ENCODE data around the gene KLHDC2. TPM values are rescaled to one million over a fixed set of nuclear protein-coding genes. Genes with fewer than 3 reads are reported as not detected.

Gene KLHDC2
- total RNA-seq, 1 experiment from 2014 or later, result 26.4 TPM

DNA sequence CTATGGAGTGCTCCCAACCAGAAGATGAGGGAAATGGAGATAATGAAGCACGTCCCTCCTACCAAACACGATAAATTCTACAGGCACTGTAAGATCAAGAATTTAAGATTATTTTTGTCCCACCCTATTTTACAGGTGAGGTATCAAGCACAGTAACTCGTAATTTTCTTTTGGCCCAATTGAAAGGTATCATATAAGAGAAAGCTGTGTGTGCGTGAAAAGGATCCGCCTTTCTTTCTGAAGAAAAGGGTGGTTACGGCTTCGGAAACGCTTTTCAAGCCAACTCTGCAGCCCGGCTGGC lies 733 bp upstream of the KLHDC2 start:
- Histone ChIP-seq H2AFZ (ENCODE audit: low read depth, low read length, poor library complexity, severe bottlenecking) (peak overlapping the region; percentile 95), H3K27ac (ENCODE audit: low read depth, low read length) (peak overlapping the region; percentile 95), H3K9me3 (ENCODE audit: control insufficient read depth in 1 of 2, insufficient read depth in 1 of 2, low read depth in 1 of 2, low read length in 2 of 2) (no peaks in the 10 kb centered on the region), H3K4me3 (replicated peaks in 1 of 2; ENCODE audit: low read depth in 1 of 2, low read length in 2 of 2) (peak overlapping the region; percentile 74 to 99), H3K79me2 (ENCODE audit: insufficient read depth, low read length) (peaks cover 17% of the 10 kb centered on the region; the same call in 1 of the 2 replicates), H3K9me2 (ENCODE audit: insufficient read depth) (no peaks in the 10 kb centered on the region), H3K36me3 (ENCODE audit: control insufficient read depth in 1 of 2, insufficient read depth in 2 of 2, low read length in 2 of 2) (no peaks in the 10 kb centered on the region), H3K9ac (ENCODE audit: low read length) (peak overlapping the region; percentile 96), H3K27me3 (ENCODE audit: insufficient read depth, low read length) (no peaks in the 10 kb centered on the region), H3K4me2 (ENCODE audit: low read length) (peak overlapping the region; percentile 97), H4K20me1 (ENCODE audit: insufficient read depth) (no peaks in the 10 kb centered on the region), H3K4me1 (ENCODE audit: control insufficient read depth in 1 of 2, insufficient read depth in 2 of 2, low read length in 2 of 2) (peaks cover 13 to 32% of the 10 kb centered on the region in 2 experiments)
- no peak for ATAC-seq
- no peak for TF ChIP-seq RAD21 (IDR thresholded peaks at IDR 0.05; ENCODE audit: low read depth)
- peak; percentile 15 for TF ChIP-seq POLR2A (IDR thresholded peaks at IDR 0.05; ENCODE audit: borderline replicate concordance, extremely low read depth, insufficient read depth, insufficient read length)
- TF ChIP-seq SIN3A (IDR thresholded peaks at IDR 0.05; ENCODE audit: low read depth), result no peak
- no peak for TF ChIP-seq ZNF274 (IDR thresholded peaks at IDR 0.05; ENCODE audit: low read depth, low read length)
- TF ChIP-seq CBX3 (IDR thresholded peaks at IDR 0.05; ENCODE audit: low read depth), result no peak
- no peak for TF ChIP-seq TCF7L2 (IDR thresholded peaks at IDR 0.05; ENCODE audit: borderline replicate concordance, extremely low read depth, insufficient read depth, insufficient read length)
- intact Hi-C loops (cut with micrococcal nuclease), result loop anchor here (5.0 kb wide), 1 partner anchor 80 kb away; the partner anchor contains the start of gene POLE2
- POLR2A ChIA-PET, result interaction anchor here (0.9 to 2.1 kb wide), 5 partner anchors 75 to 133 kb away, joined by 3 to 8 read pairs (median 4); partner anchors contain the start of gene NEMF
- CTCF ChIA-PET, result interaction anchor here (1.3 to 1.4 kb wide), 3 partner anchors 9 to 133 kb away, joined by 3 to 9 read pairs (median 3); no protein-coding TSS in a partner anchor
- no TSS peak for BruUV-seq (replicated peaks)
- no peak for DNase-seq (ENCODE audit: low read depth, low spot score)
- RAD21 ChIA-PET (ENCODE audit: low non-redundant PET in 1 of 2, low total read pairs in 2 of 2, uncharacterized antibody in 2 of 2, unreplicated experiment in 2 of 2), result interaction anchor here (0.6 to 0.8 kb wide), 4 partner anchors 61 to 179 kb away, joined by 3 to 5 read pairs (median 4); no protein-coding TSS in a partner anchor

DNA sequence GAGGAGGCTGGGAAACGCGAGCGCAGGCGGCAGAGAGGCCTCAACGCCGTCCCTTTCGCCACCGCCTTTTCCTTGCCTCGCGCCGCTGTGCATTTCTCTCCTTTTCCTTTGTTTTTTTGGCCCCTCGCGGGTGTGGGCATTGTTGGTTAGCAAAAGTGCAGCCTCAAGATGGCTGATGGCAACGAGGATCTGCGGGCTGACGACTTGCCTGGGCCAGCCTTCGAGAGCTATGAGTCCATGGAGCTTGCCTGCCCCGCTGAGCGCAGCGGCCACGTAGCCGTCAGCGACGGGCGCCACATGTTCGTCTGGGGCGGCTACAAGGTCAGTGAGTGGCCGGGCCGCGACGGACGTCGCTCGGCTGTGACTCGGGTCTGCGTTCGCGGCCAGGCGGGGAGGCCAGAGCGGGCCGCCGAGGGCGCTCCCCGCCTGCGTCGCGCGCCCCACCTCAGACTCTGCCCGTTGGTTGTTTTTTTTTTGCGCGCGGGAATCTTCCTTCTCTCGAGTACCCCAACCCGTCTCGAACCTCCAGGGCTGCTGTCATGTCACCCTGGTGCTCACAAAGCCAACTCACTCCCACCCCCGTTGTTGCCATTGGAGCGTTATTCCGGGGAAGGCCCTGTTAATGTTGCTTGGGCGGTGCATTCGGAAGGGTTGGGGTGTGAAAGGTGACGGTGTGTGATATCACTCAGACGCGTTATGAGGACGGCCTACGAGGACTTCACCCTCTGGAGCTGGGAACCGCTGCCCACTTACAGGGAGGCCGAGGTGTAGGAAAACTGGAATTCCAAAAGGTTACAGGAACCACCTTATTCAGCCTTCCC lies 558 bp downstream of the KLHDC2 start:
- intact Hi-C loops (cut with micrococcal nuclease), result loop anchor here (1.0 to 5.0 kb wide), 2 partner anchors 81 to 134 kb away; partner anchors contain the start of gene POLE2
- H3K9me3 ChIP-seq (ENCODE audit: control insufficient read depth in 1 of 2, insufficient read depth in 1 of 2, low read depth in 1 of 2, low read length in 2 of 2), result no peaks in the 10 kb centered on the region
- peak overlapping the region; percentile 97 for H3K4me2 ChIP-seq (ENCODE audit: low read length)
- no TSS peak for BruUV-seq (replicated peaks)
- H4K20me1 ChIP-seq (ENCODE audit: insufficient read depth), result no peaks in the 10 kb centered on the region
- CTCF ChIA-PET, result interaction anchor here (1.3 to 1.5 kb wide), 4 partner anchors 7 to 134 kb away, joined by 3 to 9 read pairs (median 4); partner anchors contain the start of gene DNAAF2
- peaks cover 13 to 32% of the 10 kb centered on the region in 2 experiments for H3K4me1 ChIP-seq (ENCODE audit: control insufficient read depth in 1 of 2, insufficient read depth in 2 of 2, low read length in 2 of 2)
- no peaks in the 10 kb centered on the region for H3K36me3 ChIP-seq (ENCODE audit: control insufficient read depth in 1 of 2, insufficient read depth in 2 of 2, low read length in 2 of 2)
- H3K9me2 ChIP-seq (ENCODE audit: insufficient read depth), result no peaks in the 10 kb centered on the region
- peak overlapping the region; percentile 96 for H3K9ac ChIP-seq (ENCODE audit: low read length)
- POLR2A ChIA-PET, result interaction anchor here (0.7 to 2.1 kb wide), 8 partner anchors 11 to 135 kb away, joined by 3 to 8 read pairs (median 3); partner anchors contain the start of gene NEMF
- peak; percentile 41 for ATAC-seq
- H3K79me2 ChIP-seq (ENCODE audit: insufficient read depth, low read length), result peaks cover 17% of the 10 kb centered on the region; the same call in 1 of the 2 replicates
- peak; percentile 18 for DNase-seq (ENCODE audit: low read depth, low spot score)
- H2AFZ ChIP-seq (ENCODE audit: low read depth, low read length, poor library complexity, severe bottlenecking), result peak overlapping the region; percentile 9
- H3K27ac ChIP-seq (ENCODE audit: low read depth, low read length), result peak overlapping the region; percentile 95
- H3K4me3 ChIP-seq (replicated peaks in 1 of 2; ENCODE audit: low read depth in 1 of 2, low read length in 2 of 2), result peak overlapping the region; percentile 74 to 99
- TF ChIP-seq, protein P1, sequence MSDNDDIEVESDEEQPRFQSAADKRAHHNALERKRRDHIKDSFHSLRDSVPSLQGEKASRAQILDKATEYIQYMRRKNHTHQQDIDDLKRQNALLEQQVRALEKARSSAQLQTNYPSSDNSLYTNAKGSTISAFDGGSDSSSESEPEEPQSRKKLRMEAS (IDR thresholded peaks at IDR 0.05), result peak; percentile 64
- TF ChIP-seq SP1 (IDR thresholded peaks at IDR 0.05; ENCODE audit: low read depth), result no peak
- TF ChIP-seq POLR2AphosphoS5 (IDR thresholded peaks at IDR 0.05; ENCODE audit: low read depth, low read length), result peak; percentile 19; the same call in 1 of the 2 replicates
- TF ChIP-seq ZFX (IDR thresholded peaks at IDR 0.05), result peak; percentile 77
- RAD21 ChIA-PET (ENCODE audit: low non-redundant PET in 1 of 2, low total read pairs in 2 of 2, uncharacterized antibody in 2 of 2, unreplicated experiment in 2 of 2), result interaction anchor here in 1 of 2 experiments (1.1 to 1.4 kb wide), 2 partner anchors 85 to 135 kb away, joined by 3 read pairs; no protein-coding TSS in a partner anchor
- no peaks in the 10 kb centered on the region for H3K27me3 ChIP-seq (ENCODE audit: insufficient read depth, low read length)

Measured in HCT116 (cell line).